ENCODE measurements around the gene TAS1R2. TPM values are rescaled to one million over a fixed set of nuclear protein-coding genes. Genes with fewer than 3 reads are reported as not detected.
"Not testable (repeated sequence)": the region's sequence is repeated elsewhere in the genome, so short reads cannot be mapped to it uniquely, and the experiment has no call there.

TAS1R2 gene
- total RNA-seq, 1 donor from 2014 or later: not detected

GRCh38 chr1:18883636-18884418 is 24.4 kb upstream of the TAS1R2 start:
- ATAC-seq: peak; percentile 23

- ATAC-seq: no peak
Measured at GRCh38 chr1:18883079-18883478, 23.6 kb upstream of the TAS1R2 start.

GRCh38 chr1:18882486-18882885 is 23.0 kb upstream of the TAS1R2 start:
- ATAC-seq: no peak

GRCh38 chr1:18881642-18882431 is 22.4 kb upstream of the TAS1R2 start:
- peak; percentile 92 for ATAC-seq

- ATAC-seq: no peak
Measured at GRCh38 chr1:18881164-18881563, 21.7 kb upstream of the TAS1R2 start.

- ATAC-seq: no peak
Measured at GRCh38 chr1:18880585-18880984, 21.1 kb upstream of the TAS1R2 start.

GRCh38 chr1:18879791-18880309 is 20.4 kb upstream of the TAS1R2 start:
- no peak for ATAC-seq

GRCh38 chr1:18879215-18879790 is 19.8 kb upstream of the TAS1R2 start:
- ATAC-seq: no peak

GRCh38 chr1:18878538-18879214 is 19.2 kb upstream of the TAS1R2 start:
- ATAC-seq: no peak

- ATAC-seq: no peak
Measured at GRCh38 chr1:18877282-18877681, 17.8 kb upstream of the TAS1R2 start.

- ATAC-seq: no peak
Measured at GRCh38 chr1:18876210-18876609, 16.8 kb upstream of the TAS1R2 start.

- ATAC-seq: no peak
Measured at GRCh38 chr1:18875796-18876128, 16.3 kb upstream of the TAS1R2 start.

GRCh38 chr1:18875107-18875795 is 15.8 kb upstream of the TAS1R2 start:
- peak; percentile 71 for ATAC-seq

- no peak for ATAC-seq
Measured at GRCh38 chr1:18874600-18874999, 15.1 kb upstream of the TAS1R2 start.

GRCh38 chr1:18874036-18874435 is 14.6 kb upstream of the TAS1R2 start:
- ATAC-seq: no peak

GRCh38 chr1:18872071-18872611 is 12.7 kb upstream of the TAS1R2 start:
- ATAC-seq: no peak

- ATAC-seq: no peak
Measured at GRCh38 chr1:18871401-18872070, 12.1 kb upstream of the TAS1R2 start.

- no peak for ATAC-seq
Measured at GRCh38 chr1:18870957-18871356, 11.5 kb upstream of the TAS1R2 start.

- not testable (repeated sequence) for ATAC-seq
Measured at GRCh38 chr1:18870595-18870865, 11.1 kb upstream of the TAS1R2 start.

- no peak for ATAC-seq
Measured at GRCh38 chr1:18869847-18870594, 10.6 kb upstream of the TAS1R2 start.
